ENCODE measurements around the gene NT5C2.
"Not testable (repeated sequence)": the region's sequence is repeated elsewhere in the genome, so short reads cannot be mapped to it uniquely, and the experiment has no call there.

The NT5C2 gene

DNA sequence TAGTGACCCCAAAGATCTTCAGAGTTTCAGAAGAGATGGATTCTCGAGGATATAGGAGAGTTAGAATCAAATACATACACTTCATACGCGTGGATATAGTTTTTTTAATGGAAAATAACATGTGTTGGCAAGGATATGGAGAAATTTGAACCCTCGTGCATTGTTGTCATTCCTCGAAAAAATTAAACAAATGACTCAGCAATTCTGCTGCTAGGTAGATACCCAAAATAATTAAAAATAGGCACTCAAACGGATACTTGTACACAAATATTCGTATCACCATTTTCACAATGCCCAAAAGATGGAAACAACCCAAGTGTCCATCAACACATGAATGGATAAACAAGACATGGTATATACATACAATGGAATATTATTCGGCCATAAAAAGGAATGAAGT is 5.6 kb upstream of the NT5C2 start:
- no peak for DNase-seq

DNA sequence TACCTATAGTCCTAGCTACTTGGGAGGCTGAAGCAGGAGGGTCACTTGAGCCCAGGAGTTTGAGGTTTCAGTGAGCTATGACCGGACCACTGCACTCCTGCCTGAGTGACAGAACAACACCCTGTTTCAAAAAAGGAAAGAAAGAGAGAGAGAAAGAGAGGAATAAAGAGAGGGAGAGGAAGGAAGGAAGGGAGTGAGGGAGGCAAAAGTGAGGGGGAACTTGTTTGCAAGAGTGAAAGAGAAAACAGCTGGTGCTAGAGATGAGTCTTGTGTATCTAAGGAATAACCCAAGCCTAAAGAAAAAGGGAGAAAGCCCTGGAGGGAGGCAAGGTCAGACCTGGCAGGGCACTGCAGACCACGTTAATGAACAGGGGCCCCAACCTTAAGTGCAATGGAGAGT is 4.8 kb upstream of the NT5C2 start:
- DNase-seq, result no peak

DNA sequence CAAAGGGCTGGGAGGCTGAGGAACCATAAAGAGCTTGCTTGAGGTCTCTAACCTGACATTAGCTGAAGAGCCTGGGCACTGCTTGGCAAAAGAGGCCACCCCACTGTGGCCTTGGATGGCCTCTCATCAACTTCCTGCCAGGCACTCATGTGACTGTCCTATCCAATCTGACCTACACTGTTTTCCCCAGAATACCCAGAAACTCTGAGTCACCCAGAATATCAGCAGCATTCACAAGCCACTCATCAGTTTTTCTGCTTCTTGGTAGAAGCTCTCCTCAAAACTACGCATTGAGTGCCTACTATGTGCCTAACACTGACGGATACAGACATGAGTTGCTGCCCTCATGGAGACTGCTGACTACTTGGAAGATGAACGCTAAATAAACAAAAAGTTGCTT is 4.1 kb upstream of the NT5C2 start:
- no peak for DNase-seq

DNA sequence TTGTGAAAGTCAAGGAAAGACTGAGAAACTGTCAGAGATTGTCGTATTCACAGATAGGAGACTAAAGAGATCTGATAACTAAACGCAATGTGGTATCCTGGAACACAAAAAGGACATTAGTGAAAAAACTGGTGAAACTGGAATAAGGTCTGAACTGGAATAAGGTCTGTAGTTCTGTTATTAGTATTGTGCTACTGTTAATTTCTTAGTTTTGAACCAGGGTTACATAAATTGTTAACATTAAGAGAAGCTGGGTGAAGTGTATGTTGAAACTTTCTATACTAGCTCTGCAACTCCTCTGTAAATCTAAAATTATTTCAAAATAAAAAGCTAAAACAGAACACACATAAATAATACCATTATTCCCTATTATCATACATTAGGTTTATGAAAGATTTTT is 3.4 kb upstream of the NT5C2 start:
- no peak for DNase-seq

DNA sequence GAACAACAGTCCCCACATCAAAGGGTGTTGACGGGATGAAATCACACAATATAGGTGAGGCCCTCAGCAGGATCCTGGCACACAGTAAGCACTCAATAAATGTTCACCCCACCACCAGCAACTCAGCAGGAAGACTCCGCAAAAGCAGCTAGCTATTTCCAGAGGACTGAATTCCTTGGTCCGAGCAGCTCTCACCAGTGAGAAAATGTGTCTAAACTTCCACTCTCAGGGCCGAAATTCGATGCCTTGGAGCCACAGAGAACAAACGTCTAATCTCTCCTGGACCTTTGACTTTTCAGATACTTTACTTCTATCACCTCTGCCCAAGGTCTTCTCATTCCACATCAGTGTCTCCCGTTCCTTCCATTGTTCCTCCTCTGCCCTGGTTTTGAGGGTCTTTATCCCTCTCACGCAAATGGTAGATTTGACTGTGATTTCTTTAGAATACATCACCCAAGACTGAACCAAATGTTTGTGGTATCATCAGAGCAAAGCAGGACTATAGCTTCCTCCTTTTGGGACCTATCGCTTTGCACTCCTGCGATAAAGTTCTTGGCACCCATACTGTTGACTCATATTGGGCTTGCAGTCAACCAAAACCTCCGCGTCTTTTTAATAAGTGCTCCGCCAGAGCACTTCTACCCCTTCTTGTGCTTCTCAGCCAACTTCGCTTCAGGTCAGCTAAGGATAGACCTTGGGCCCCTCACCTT is 903 bp upstream of the NT5C2 start:
- DNase-seq, result no peak

DNA sequence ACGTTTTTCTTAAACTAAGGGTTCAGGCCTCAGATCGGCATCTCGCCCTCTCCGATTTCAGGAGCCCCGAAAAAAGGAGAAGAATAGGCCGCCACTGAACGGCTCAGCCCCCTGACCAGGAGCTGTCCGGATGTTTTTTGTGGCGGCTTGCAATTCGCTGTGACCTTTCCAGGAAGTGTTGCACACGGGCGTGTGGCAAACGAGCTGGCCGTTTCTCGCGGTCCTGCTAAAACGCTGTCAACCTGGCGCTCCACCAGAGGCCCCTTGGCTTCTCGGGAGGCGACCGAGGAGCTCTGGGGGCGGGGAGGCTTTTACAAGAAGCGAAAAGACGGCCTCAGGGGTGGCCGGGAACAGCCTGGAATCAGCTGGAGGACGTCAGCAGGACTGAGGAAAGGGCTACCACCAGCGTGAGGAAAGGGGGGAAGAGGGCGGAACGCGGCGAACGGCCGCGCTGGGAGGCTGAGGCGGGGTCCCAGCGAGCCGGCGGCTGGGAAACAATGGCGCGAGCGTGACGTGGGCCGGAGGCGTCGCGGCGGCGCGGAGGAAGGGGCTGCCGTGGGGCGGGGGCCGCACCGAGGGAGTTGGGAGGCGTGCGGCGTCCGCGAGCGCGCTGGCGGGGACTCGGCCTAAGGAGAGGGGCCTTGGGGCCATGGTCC is 493 bp downstream of the NT5C2 start:
- peak; percentile 69 for DNase-seq

DNA sequence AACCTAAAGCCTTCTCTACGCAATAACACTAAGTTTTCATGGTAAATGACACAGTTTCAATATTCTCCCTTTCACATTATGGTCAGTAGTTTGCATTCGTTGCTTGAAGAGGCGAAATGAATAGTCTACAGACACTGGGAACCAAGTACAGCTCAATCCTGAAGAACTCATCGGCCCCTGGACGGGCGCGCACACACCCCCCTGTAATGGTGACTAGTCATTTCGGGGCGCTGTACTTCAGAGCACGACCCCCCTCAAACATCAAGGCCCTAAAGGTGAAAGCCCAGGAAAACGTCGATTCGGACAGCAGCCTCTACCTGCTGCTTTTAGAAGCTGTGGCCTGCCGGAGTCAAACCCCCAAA is 1.0 kb downstream of the NT5C2 start:
- DNase-seq, result peak; percentile 59

DNA sequence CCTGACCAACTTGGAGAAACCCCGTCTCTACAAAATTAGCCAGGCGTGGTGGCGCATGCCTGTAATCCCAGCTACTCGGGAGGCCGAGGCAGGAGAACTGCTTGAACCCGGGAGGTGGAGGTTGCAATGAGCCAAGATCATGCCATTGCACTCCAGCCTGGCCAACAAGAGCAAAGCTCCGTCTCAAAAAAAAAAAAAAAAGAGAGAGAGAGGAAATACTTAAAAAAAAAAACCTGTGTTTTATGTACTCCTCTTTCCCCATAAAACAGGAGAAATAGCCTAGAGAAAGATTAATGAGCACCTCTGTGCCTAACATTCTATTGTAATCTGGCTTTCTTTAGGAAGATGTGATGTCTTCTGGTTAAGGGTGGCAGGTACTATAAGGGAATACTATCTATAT is 1.9 kb downstream of the NT5C2 start:
- DNase-seq, result not testable (repeated sequence)

DNA sequence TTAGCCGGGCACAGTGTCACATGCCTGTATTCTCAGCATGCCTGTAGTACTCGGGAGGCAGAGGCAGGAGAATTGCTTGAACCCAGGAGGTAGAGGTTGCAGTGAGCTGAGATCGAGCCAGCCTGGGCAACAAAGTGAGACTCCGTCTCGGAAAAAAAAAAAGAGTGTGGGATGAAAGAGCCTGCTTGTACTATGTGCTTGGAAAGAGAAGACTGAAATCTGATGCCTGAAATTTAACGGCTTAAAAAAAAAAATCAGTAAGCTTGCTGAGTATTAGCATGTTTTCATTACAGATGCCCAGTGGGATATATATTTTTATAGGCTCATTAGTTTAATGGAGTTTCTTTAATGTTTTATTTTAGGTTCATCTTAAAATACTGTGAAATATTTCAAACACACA is 4.2 kb downstream of the NT5C2 start:
- DNase-seq, result no peak

DNA sequence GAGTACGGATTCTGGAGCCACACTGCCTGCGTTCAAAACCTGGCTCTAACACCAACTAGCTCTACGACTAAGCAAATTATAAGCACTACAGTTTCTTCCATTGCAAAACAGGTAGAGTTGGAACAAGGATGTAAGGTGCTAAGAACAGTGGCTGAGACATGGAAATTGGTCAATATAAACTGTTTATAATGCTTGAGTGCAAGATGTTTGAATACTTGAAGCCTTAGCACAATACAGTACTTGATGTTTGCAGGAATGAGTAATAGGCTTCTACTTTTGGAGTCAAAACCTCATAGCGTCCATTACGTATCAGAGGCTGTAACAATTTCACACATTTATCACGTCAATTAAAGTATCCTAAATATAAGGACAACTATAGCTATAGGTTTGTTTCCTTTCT is 6.9 kb downstream of the NT5C2 start:
- DNase-seq, result no peak

DNA sequence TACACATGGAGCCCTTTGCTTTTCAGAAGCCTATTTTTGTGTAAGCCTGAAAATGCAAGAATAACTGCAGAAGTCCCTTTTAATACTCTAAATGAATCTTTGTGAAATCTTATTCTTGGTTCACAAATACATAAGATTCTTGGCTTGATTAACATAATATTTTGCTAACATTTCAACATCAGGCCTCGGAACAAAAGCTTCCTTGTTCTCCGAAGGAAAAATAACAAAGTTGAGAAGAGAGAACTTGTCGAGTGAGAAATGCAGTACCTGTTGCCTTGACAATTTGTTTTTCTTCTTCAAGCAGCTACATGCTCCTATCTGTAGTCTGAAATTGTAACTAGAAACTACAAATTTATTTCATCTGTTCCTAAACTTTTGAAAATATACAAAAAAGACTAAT is 8.5 kb downstream of the NT5C2 start:
- DNase-seq, result peak; percentile 34

DNA sequence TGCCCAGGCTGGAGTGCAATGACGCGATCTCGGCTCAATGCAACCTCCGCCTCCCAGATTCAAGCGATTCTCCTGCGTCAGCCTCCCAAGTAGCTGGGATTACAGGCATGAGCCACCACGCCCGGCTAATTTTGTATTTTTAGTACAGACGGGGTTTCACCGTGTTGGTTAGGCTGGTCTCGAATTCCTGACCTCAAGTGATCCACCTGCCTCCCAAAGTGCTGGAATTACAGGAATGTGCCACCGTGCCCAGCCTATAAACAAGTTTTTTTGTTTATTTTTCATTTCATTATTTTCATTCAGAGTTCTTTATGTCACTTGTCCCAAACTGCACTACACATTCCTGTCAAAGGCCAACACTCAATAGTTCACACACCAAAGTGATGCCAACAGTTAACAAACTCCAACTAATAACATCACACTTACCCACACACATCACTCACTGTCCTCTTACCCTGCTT is 9.1 kb downstream of the NT5C2 start:
- not testable (repeated sequence) for DNase-seq

DNA sequence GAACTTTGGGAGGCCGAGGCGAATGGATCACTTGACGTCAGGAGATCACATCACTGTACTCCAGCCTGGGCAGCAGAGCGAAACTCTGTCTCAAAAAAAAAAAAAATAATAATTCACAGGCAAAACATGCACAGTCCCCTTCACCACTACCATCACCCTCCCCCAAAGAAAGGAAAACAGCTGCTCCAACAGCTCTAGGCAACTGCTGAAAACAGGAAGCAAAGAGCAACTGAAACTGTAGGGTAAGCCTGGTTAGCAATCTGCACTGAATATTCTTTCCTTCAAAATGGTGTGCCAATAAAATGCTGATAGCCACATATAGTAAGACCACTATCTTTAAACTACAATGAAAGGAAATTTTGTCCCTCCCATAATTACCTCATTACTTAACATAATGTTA is 11.8 kb downstream of the NT5C2 start:
- DNase-seq, result no peak

DNA sequence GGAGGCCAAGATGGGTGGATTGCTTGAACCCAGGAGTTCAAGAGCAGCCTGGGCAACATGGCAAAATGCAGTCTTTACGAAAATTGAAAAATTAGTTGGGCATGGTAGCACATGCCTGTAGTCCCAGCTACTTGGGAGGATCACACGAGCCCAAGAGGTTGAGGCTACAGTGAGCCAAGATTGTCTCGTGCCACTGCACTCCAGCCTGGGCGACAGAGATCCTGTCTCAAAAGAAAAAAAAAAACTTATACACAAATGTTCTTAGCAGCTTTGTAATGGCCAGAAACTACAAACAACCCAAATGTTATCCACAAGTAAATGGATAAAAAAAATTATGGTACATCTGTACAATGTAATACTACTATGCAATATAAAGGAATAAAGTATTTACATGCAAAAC is 12.6 kb downstream of the NT5C2 start:
- no peak for DNase-seq

DNA sequence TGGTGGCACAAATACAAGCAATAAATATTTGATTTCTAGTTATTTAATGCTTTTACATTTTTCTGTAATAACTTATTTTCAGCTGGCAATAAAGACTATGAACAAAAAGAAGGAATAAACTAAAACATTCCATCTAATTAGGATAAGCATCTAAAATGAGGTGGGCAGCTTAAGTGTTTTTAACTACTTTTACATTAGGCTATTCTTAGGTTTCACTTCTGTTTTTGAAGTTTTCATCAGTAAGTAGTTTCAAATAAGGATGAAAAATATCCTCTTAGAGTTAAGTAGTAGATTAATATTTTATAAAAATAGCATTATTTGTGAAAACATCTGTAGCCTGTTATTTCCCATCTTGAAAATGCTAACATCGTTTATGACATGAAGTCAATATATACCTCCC is 15.9 kb downstream of the NT5C2 start:
- no peak for DNase-seq

DNA sequence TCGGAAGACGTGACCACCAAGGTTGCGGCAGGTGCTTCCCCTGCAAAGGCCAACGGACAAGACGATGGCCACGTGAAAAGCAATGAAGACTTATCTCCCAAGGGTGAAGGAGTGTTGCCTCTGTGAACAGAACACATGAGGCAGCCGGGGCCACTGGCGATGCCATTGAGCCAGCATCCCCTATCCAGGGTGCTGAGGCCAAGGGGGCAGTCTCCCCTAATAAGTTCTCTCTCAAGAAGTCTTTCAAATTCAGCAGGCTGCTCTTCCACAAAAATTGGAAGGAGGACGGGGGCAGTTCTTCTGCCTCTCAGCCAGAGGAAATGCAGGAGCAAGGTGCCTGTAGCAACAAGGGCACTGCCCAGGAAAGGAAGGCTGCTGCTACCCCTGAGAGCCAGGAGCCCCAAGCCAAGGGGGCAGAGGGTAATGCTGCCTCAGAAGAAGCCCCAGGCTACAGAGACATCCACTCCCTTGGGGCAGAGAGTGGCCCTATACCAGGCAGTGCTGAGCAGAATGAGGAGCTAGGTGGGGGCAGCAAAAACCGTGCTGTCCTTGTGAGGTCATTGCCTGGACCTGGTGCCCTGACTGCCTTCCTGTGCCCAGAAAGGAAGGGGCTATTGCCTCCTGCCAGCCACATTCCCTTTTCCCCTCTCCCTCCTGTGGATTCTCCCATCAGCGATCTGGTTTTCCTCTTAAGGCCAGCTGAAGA is 17.3 kb downstream of the NT5C2 start:
- DNase-seq, result no peak

DNA sequence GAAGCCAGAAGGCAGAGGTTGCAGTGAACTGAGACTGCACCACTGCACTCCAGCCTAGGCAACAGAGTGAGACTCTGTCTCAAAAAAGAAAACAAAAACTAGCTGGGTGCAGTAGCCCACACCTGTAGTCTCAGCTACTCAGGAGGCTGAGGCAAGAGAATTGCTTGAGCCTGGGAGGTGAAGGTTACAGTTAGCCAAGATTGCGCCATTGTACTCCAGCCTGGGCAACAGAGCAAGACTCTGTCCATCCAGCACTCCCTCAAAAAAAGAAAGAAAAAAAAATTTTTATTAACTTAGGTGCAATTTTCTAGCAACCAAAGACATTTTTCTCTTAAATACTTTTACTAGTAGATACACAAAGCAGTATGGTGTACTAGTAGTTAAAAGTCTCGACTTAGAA is 18.7 kb downstream of the NT5C2 start:
- DNase-seq, result not testable (repeated sequence)

DNA sequence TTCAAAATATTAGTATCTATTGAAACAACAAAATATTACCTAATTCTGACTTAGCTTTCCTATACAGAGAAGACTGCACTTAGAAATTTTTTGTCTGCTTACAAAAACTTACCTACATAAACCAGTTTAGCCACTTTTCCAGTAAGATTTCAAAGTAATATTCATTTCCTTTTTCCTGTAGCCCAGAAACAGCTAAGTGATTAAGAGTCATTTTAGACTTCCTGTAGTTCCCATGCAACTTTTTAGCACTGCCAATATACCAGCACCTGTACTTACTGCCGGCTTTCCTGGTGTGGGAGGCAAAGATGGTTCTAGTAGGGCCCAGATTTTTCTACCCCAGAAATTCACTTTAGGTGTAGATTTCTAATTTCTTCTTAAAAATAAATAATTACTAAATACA is 21.8 kb downstream of the NT5C2 start:
- DNase-seq, result no peak

DNA sequence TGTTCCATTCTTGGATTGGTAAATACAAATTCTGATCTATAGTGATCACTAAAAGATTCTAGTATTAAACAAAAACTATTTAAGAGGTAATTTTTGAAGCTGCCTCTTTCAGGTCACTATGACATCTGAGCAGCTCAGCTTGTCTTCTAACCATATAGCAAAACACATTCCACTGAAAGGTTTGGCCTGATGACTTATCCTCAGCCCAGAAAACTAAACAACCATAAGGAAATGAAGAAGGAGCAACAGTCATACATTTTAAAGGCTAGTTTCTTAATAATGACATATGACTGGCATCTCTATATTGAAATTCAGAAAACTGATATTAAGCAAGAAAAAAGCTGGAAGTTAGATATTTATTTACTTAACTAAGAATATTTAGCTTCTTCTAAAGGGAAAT is 24.6 kb downstream of the NT5C2 start:
- DNase-seq, result no peak

DNA sequence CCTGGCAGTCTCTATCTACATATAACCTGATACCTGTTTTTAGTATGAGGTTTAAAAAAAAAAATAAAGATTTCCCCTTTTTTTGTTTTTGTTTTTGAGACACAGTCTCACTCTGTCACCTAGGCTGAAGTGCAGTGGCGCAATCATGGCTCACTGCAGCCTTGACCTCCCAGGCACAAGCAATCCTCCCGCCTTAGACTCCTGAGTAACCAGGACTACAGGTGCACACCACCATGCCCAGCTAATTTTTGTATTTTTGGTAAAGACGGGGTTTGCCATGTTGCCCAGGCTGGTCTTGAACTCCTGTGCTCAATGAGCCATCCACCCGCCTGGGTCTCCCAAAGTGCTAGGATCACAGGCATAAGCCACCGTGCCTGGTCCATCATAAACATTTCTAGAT is 25.5 kb downstream of the NT5C2 start:
- not testable (repeated sequence) for DNase-seq

DNA sequence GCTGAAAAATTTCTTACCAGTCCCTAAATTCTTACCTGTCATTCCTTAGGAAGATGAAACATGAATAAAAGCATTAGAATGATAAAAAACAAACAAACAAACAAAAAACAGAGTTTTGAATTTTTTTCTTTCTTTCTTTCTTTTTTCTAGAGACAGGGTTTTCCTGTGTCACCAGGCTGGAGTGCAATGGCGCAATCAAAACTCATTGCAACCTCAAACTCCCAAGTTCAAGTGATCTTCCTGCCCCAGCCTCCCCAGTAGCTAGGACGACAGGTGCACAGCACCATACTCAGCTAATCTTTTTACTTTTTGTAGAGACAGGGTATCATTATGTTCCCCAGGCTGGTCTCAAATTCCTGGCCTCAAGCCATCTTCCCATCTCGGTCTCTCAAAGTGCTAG is 26.5 kb downstream of the NT5C2 start:
- DNase-seq, result no peak

DNA sequence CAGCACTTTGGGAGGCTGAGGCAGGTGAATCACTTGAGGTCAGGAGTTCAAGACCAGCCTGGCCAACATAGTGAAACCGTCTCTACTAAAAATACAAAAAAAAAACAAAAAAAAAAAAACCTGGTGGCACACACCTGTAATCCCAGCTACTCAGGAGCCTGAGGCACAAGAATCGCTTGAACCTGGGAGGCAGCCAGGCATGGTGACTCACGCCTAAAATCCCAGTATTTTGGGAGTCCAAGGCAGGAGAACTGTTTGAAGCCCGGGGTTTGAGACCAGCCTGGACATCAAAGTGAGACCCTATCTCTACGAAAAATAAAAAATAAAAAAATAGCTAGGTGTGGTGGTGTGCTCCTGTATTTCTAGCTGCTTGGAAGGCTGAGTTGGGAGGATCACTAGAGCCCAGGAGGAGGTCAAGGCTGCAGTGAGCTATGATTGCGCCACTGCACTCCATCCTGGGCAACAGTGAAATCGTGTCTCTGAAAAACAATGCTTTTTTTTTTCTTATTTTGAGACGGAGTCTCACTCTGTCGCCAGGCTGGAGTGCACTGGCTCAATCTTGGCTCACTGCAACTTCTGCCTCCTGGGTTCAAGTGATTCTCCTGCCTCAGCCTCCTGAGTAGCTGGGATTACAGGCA is 29.2 kb downstream of the NT5C2 start:
- DNase-seq, result not testable (repeated sequence)

DNA sequence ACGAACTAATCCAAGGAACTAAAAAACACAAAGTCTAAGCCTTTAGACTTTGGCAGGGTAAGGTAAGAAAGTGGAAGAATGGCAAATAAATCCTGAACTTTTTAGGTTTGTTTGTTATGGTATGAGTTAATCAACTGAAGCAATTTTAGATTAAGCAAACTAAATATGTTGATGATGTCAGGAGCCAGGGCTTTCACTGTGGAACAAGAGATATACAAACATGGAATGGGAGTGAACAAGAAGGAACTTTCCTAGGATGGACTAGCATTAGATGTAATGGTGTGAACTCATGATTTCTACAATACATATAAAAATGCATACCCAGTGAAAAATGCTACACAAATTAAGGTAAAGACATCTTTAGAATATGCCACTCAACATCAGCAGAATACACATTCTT is 35.8 kb downstream of the NT5C2 start:
- DNase-seq, result no peak

All from midbrain (tissue), 1 donor.